B cell (primary cell): ENCODE measurements around the gene ZIC4.

ENCODE experiments used
- CTCF ChIP-seq: fragments of 200-600 bp; IDR thresholded peaks from one replicate; pipeline ENCODE4 v1.8.0; 2022; ENCODE audit warnings: antibody characterized with exemption, mild to moderate bottlenecking
- EZH2 ChIP-seq: IDR thresholded peaks from 2 replicates; pipeline ENCODE4 v1.6.1; 2012; ENCODE audit warnings: borderline replicate concordance, low read depth, mild to moderate bottlenecking, moderate library complexity, low read length; ENCODE audit not compliant: insufficient read depth, poor library complexity, severe bottlenecking

- TF ChIP-seq CTCF (no peak), EZH2 (no peak)
These were observed 46.9 kb downstream of the ZIC4 start for GRCh38 chr3:147359177-147360050.
